Keratinocyte (primary cell): ENCODE data around the gene SLITRK5. TPM values are rescaled to one million over a fixed set of nuclear protein-coding genes. Genes with fewer than 3 reads are reported as not detected.

ENCODE experiments used
- DNase-seq: peaks from one replicate; pipeline ENCODE4 v3.0.0-alpha.2; 2011; ENCODE audit warnings: low read depth, missing footprints, low spot score
- FAIRE-seq: peaks from 2 replicates; lab custom pipeline; 2011; peaks lifted over from hg19 to GRCh38; lab: Jason Lieb, UNC
- H2AFZ ChIP-seq: 2 replicates; pipeline ENCODE4 v1.6.0; 2012; ENCODE audit warnings: low read length, control low read depth, inconsistent platforms; ENCODE audit not compliant: control insufficient read depth
- H3K27ac ChIP-seq: 2 replicates; pipeline ENCODE4 v1.5.1; 2011; ENCODE audit warnings: low read length; ENCODE audit not compliant: control insufficient read depth, insufficient read depth
- H3K27me3 ChIP-seq: 3 replicates; pipeline ENCODE4 v1.6.0; 2011; ENCODE audit warnings: low read length; ENCODE audit not compliant: control insufficient read depth, insufficient read depth; ENCODE audit errors: extremely low read depth
- H3K36me3 ChIP-seq, 2 experiments: 2 replicates in 1 of 2; 3 replicates in 1 of 2; pipeline ENCODE4 v1.5.1; 2011; ENCODE audit warnings: low read length in 2 of 2, mild to moderate bottlenecking in 1 of 2; ENCODE audit not compliant: control insufficient read depth in 2 of 2, insufficient read depth in 2 of 2; ENCODE audit errors: extremely low read depth in 1 of 2
- H3K4me1 ChIP-seq: 3 replicates; pipeline ENCODE4 v1.5.1; 2011; ENCODE audit warnings: low read length; ENCODE audit not compliant: control insufficient read depth, insufficient read depth; ENCODE audit errors: extremely low read depth
- H3K4me2 ChIP-seq: 3 replicates; pipeline ENCODE4 v1.6.0; 2011; ENCODE audit warnings: low read depth, low read length; ENCODE audit not compliant: control insufficient read depth, insufficient read depth; ENCODE audit errors: extremely low read depth
- H3K4me3 ChIP-seq, 3 experiments: fragments of 200-600 bp in 1 of 3; sonication (generic) in 1 of 3; 2 replicates in 2 of 3; 3 replicates in 1 of 3; pipeline ENCODE4 v1.5.1; 2011 to 2016; ENCODE audit warnings: low read length in 3 of 3, mild to moderate bottlenecking in 3 of 3, control low read depth in 2 of 3, inconsistent platforms in 1 of 3, low read depth in 1 of 3, mixed read lengths in 1 of 3, mixed run types in 1 of 3, moderate library complexity in 1 of 3; ENCODE audit not compliant: control insufficient read depth in 2 of 3, insufficient read depth in 2 of 3; ENCODE audit errors: extremely low read depth in 1 of 3
- H3K79me2 ChIP-seq: 2 replicates; pipeline ENCODE4 v1.6.0; 2012; ENCODE audit warnings: low read length; ENCODE audit not compliant: control insufficient read depth, insufficient read depth
- H3K9ac ChIP-seq: 3 replicates; pipeline ENCODE4 v1.6.0; 2011; ENCODE audit warnings: low read length; ENCODE audit not compliant: control insufficient read depth, insufficient read depth; ENCODE audit errors: extremely low read depth
- H3K9me1 ChIP-seq: 3 replicates; pipeline ENCODE4 v1.6.0; 2011; ENCODE audit warnings: low read length; ENCODE audit not compliant: control insufficient read depth, insufficient read depth; ENCODE audit errors: extremely low read depth
- H3K9me3 ChIP-seq: 2 replicates; pipeline ENCODE4 v1.5.1; 2012; ENCODE audit warnings: low read depth, low read length; ENCODE audit not compliant: control insufficient read depth
- H4K20me1 ChIP-seq: 3 replicates; pipeline ENCODE4 v1.6.0; 2011; ENCODE audit warnings: low read length; ENCODE audit not compliant: control insufficient read depth, insufficient read depth; ENCODE audit errors: extremely low read depth
- EZH2 ChIP-seq: IDR thresholded peaks from one replicate; pipeline ENCODE4 v1.6.1; 2012; ENCODE audit warnings: inconsistent platforms, mild to moderate bottlenecking, low read length, moderate library complexity
- dilution Hi-C: fragments of 300-500 bp; cut with MboI; formaldehyde crosslinking; loops from one replicate; pipeline ENCODE4 v1.7.0; 2020; ENCODE audit warnings: low sequenced_read_pairs; ENCODE audit not compliant: extremely low pct_ligation_motif_present
- polyA plus RNA-seq, 5 experiments: library from polyadenylated mRNA; depleted of rRNA in 3 of 5; stranded (reverse) in 3 of 5; stranded (forward) in 1 of 5; unstranded in 1 of 5; fragments of >200 nt; gene quantifications; 1 replicate in 1 of 5; 2 replicates in 3 of 5; 3 replicates in 1 of 5; pipeline versions ENCODE4 v1.2.1 to v1.2.3, GENCODE V29; 2011 to 2012; ENCODE audit warnings: missing spikeins in 2 of 5, low read depth in 1 of 5, low replicate concordance in 1 of 5
- TF ChIP-seq, protein P1 (sequence below), 3 experiments: IDR thresholded peaks in 1 of 3; conservative IDR thresholded peaks in 1 of 3; optimal IDR thresholded peaks in 1 of 3; 2 replicates in 2 of 3; 3 replicates in 1 of 3; pipeline versions ENCODE3 to v1.5.1; 2011; ENCODE audit warnings: low read length in 3 of 3, mild to moderate bottlenecking in 3 of 3, moderate library complexity in 2 of 3, control low read depth in 1 of 3, inconsistent platforms in 1 of 3; ENCODE audit not compliant: insufficient read depth in 2 of 3; ENCODE audit errors: extremely low read depth in 1 of 3

Gene SLITRK5
- polyA plus RNA-seq, 1 donor (not counting 4 experiments of a cell fraction or from before 2014, with no cell fraction given), result 0.01 TPM

DNA sequence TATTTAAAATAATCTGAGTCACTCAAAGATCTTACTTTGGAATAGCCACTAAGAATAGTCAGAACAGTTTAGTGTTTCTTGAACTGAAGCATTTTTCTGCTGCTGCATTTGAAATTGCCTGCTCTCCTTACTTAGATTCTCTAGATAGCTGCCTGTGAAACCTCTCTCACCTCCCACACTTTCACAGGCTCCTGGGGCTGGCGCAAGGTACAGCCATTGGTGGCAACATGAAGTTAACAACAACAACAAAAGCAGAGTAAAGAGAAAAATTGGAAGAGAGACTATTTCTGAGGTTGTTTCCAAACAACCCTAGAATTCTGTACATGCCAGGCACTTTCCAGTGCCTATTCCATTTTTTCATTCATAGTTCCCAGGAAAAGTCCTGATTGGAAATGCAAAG is 25.3 kb downstream of the SLITRK5 start:
- Histone ChIP-seq H3K36me3 (no peaks in the 10 kb centered on the region), H3K9me3 (no peaks in the 10 kb centered on the region), H3K27me3 (no peaks in the 10 kb centered on the region), H3K4me3 (no peak overlapping the region), H3K79me2 (no peaks in the 10 kb centered on the region), H3K9me1 (no peaks in the 10 kb centered on the region), H4K20me1 (no peaks in the 10 kb centered on the region), H3K4me2 (no peak overlapping the region), H2AFZ (no peak overlapping the region), H3K9ac (no peak overlapping the region), H3K27ac (no peak overlapping the region), H3K4me1 (no peaks in the 10 kb centered on the region)
- FAIRE-seq (no peak), DNase-seq (no peak)
- dilution Hi-C loops, result no loop called here
- TF ChIP-seq, protein P1, sequence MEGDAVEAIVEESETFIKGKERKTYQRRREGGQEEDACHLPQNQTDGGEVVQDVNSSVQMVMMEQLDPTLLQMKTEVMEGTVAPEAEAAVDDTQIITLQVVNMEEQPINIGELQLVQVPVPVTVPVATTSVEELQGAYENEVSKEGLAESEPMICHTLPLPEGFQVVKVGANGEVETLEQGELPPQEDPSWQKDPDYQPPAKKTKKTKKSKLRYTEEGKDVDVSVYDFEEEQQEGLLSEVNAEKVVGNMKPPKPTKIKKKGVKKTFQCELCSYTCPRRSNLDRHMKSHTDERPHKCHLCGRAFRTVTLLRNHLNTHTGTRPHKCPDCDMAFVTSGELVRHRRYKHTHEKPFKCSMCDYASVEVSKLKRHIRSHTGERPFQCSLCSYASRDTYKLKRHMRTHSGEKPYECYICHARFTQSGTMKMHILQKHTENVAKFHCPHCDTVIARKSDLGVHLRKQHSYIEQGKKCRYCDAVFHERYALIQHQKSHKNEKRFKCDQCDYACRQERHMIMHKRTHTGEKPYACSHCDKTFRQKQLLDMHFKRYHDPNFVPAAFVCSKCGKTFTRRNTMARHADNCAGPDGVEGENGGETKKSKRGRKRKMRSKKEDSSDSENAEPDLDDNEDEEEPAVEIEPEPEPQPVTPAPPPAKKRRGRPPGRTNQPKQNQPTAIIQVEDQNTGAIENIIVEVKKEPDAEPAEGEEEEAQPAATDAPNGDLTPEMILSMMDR (optimal IDR thresholded peaks at IDR 0.05 in 1 of 3, IDR thresholded peaks at IDR 0.05 in 1 of 3, conservative IDR thresholded peaks at IDR 0.05 in 1 of 3; ENCODE audit: extremely low read depth in 1 of 3, insufficient read depth in 2 of 3, low read length in 3 of 3), result no peak
- no peak for TF ChIP-seq EZH2

DNA sequence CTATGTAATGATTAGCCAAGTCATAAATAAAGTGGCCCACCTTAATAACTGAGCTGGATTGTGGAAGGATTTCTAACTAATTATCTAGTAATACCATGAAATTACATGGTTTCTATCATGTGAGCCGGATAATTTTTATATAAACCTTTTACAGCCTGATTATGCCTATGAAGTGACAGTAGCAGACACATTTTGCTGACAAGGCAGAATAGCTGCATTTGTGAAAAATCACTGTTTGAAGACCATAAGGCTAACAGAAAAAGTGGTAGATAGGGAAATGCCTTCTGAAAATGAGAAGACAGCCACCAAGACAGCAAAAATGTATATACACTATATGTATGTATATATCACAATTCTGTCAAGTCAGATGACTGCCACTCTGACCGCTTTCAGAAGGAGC is 27.1 kb downstream of the SLITRK5 start:
- H3K4me3 ChIP-seq, result no peak overlapping the region
- no peaks in the 10 kb centered on the region for H3K27me3 ChIP-seq
- H4K20me1 ChIP-seq, result no peaks in the 10 kb centered on the region
- no peaks in the 10 kb centered on the region for H3K79me2 ChIP-seq
- TF ChIP-seq EZH2, result no peak
- TF ChIP-seq, protein P1 (optimal IDR thresholded peaks at IDR 0.05 in 1 of 3, IDR thresholded peaks at IDR 0.05 in 1 of 3, conservative IDR thresholded peaks at IDR 0.05 in 1 of 3; ENCODE audit: extremely low read depth in 1 of 3, insufficient read depth in 2 of 3, low read length in 3 of 3), result no peak
- no peak overlapping the region for H2AFZ ChIP-seq
- no peak for DNase-seq
- no peaks in the 10 kb centered on the region for H3K4me1 ChIP-seq
- H3K36me3 ChIP-seq, result no peaks in the 10 kb centered on the region
- no peaks in the 10 kb centered on the region for H3K9me3 ChIP-seq
- dilution Hi-C loops, result no loop called here
- no peak overlapping the region for H3K4me2 ChIP-seq
- FAIRE-seq, result no peak
- H3K9ac ChIP-seq, result no peak overlapping the region
- H3K27ac ChIP-seq, result no peak overlapping the region
- no peaks in the 10 kb centered on the region for H3K9me1 ChIP-seq
